HCT116 (cell line): ENCODE measurements around the gene SMIM33. TPM values are rescaled to one million over a fixed set of nuclear protein-coding genes. Genes with fewer than 3 reads are reported as not detected.
"Not testable (repeated sequence)": the region's sequence is repeated elsewhere in the genome, so short reads cannot be mapped to it uniquely, and the experiment has no call there.

Experiments used
- ATAC-seq: fragments of 200-7000 bp; cut with Tn5 transposase; 2 replicates; pipeline ENCODE4 v1.9.1; 2020; ENCODE audit warnings: mild to moderate bottlenecking, moderate library complexity
- BruUV-seq: library from RNA; stranded (reverse); fragments of 400-500 nt; replicated peaks from 2 replicates; lab custom pipeline; 2021; lab: Mats Ljungman, UMichigan
- CTCF ChIA-PET: fragments of 300-600 bp; sonication (Branson Sonifier 250); formaldehyde crosslinking; loops from one replicate; lab custom pipeline; 2021; ENCODE audit warnings: antibody characterized with exemption; lab: Charles Lee
- POLR2A ChIA-PET: fragments of 300-600, 350-600 bp; sonication (Branson Sonifier 250); formaldehyde crosslinking; loops from one replicate; lab custom pipeline; 2021; ENCODE audit warnings: antibody characterized with exemption; lab: Charles Lee
- RAD21 ChIA-PET, 2 experiments: fragments of 300-600 bp; sonication (Branson Sonifier 250); formaldehyde crosslinking; loops; one replicate each; lab custom pipeline; 2023; ENCODE audit warnings: low total read pairs in 2 of 2; ENCODE audit not compliant: uncharacterized antibody in 2 of 2, unreplicated experiment in 2 of 2, low non-redundant PET in 1 of 2; lab: Charles Lee
- DNase-seq: peaks from one replicate; pipeline ENCODE4 v3.0.0-alpha.2; 2010; ENCODE audit warnings: low read depth, low spot score
- H2AFZ ChIP-seq: fragments of 200-600 bp; shearing (Covaris generic), sonication (generic); 2 replicates; pipeline ENCODE4 v1.6.1; 2017; ENCODE audit warnings: low read depth, mixed run types, mixed read lengths, antibody characterized with exemption, low read length; ENCODE audit not compliant: poor library complexity, severe bottlenecking
- H3K27ac ChIP-seq: 2 replicates; pipeline ENCODE4 v1.5.1; 2012; ENCODE audit warnings: low read depth, low read length
- H3K27me3 ChIP-seq: fragments of 200-600 bp; sonication (generic); 2 replicates; pipeline ENCODE4 v1.6.1; 2016; ENCODE audit warnings: mixed run types, low read length, mixed read lengths; ENCODE audit not compliant: insufficient read depth
- H3K36me3 ChIP-seq, 2 experiments: fragments of 200-500 bp in 1 of 2; fragments of 200-600 bp in 1 of 2; sonication (Bioruptor generic) in 1 of 2; sonication (generic) in 1 of 2; 2 replicates each; pipeline versions ENCODE4 v1.5.1 to v1.6.1; 2014 to 2016; ENCODE audit warnings: low read length in 2 of 2, inconsistent platforms in 1 of 2, mixed read lengths in 1 of 2, mixed run types in 1 of 2; ENCODE audit not compliant: insufficient read depth in 2 of 2, control insufficient read depth in 1 of 2
- H3K4me1 ChIP-seq, 2 experiments: fragments of 200-600 bp in 1 of 2; sonication (generic) in 1 of 2; 2 replicates each; pipeline versions ENCODE4 v1.5.1 to v1.6.1; 2012 to 2017; ENCODE audit warnings: low read length in 2 of 2, inconsistent platforms in 1 of 2, mild to moderate bottlenecking in 1 of 2, mixed read lengths in 1 of 2, mixed run types in 1 of 2, moderate library complexity in 1 of 2; ENCODE audit not compliant: insufficient read depth in 2 of 2, control insufficient read depth in 1 of 2
- H3K4me2 ChIP-seq: fragments of 200-600 bp; sonication (generic); 2 replicates; pipeline ENCODE4 v1.6.1; 2017; ENCODE audit warnings: mixed run types, low read length, mixed read lengths
- H3K4me3 ChIP-seq, 2 experiments: fragments of 200-600 bp in 1 of 2; sonication (generic) in 1 of 2; replicated peaks in 1 of 2; 2 replicates each; pipeline ENCODE4 v1.5.1; 2011 to 2016; ENCODE audit warnings: low read length in 2 of 2, control low read depth in 1 of 2, low read depth in 1 of 2, mild to moderate bottlenecking in 1 of 2, mixed read lengths in 1 of 2, mixed run types in 1 of 2
- H3K79me2 ChIP-seq: fragments of 200-600 bp; sonication (generic); 2 replicates; pipeline ENCODE4 v1.6.1; 2017; ENCODE audit warnings: mild to moderate bottlenecking, mixed run types, low read length, moderate library complexity, mixed read lengths; ENCODE audit not compliant: insufficient read depth
- H3K9ac ChIP-seq: fragments of 200-600 bp; sonication (generic); 2 replicates; pipeline ENCODE4 v1.6.1; 2016; ENCODE audit warnings: low read length, mixed read lengths
- H3K9me2 ChIP-seq: fragments of 200-600 bp; sonication (generic), shearing (Covaris generic); 2 replicates; pipeline ENCODE4 v1.6.1; 2017; ENCODE audit warnings: mixed run types, mild to moderate bottlenecking, moderate library complexity; ENCODE audit not compliant: insufficient read depth
- H3K9me3 ChIP-seq, 2 experiments: fragments of 200-500 bp in 1 of 2; fragments of 200-600 bp in 1 of 2; sonication (Bioruptor generic) in 1 of 2; sonication (generic) in 1 of 2; 2 replicates each; pipeline ENCODE4 v1.6.1; 2014 to 2017; ENCODE audit warnings: low read length in 2 of 2, mixed read lengths in 2 of 2, inconsistent platforms in 1 of 2, low read depth in 1 of 2, mild to moderate bottlenecking in 1 of 2, mixed run types in 1 of 2, moderate library complexity in 1 of 2; ENCODE audit not compliant: control insufficient read depth in 1 of 2, insufficient read depth in 1 of 2
- H4K20me1 ChIP-seq: fragments of 200-600 bp; sonication (generic), shearing (Covaris generic); 2 replicates; pipeline ENCODE4 v1.6.1; 2017; ENCODE audit warnings: mixed run types, mild to moderate bottlenecking, moderate library complexity; ENCODE audit not compliant: insufficient read depth
- CBX3 ChIP-seq: IDR thresholded peaks from 2 replicates; pipeline ENCODE4 v1.6.1; 2012; ENCODE audit warnings: low read depth
- EGR1 ChIP-seq: IDR thresholded peaks from 2 replicates; pipeline ENCODE4 v1.6.1; 2012; ENCODE audit warnings: low read depth
- SRF ChIP-seq: IDR thresholded peaks from 2 replicates; pipeline ENCODE4 v1.6.1; 2012; ENCODE audit warnings: low read depth
- YY1 ChIP-seq: IDR thresholded peaks from 2 replicates; pipeline ENCODE4 v1.6.1; 2011; ENCODE audit warnings: low read length, low read depth, moderate library complexity, mild to moderate bottlenecking; ENCODE audit not compliant: insufficient replicate concordance; ENCODE audit errors: extremely low read depth
- ZFX ChIP-seq: fragments of 450-650 bp; IDR thresholded peaks from 2 replicates; pipeline ENCODE4 v1.6.1; 2017
- ZNF274 ChIP-seq: fragments of 200-500 bp; sonication (Bioruptor generic); IDR thresholded peaks from 2 replicates; pipeline ENCODE4 v1.6.1; 2014; ENCODE audit warnings: mild to moderate bottlenecking, low read depth, low read length, inconsistent platforms
- intact Hi-C: fragments of 100-400 bp; cut with micrococcal nuclease; formaldehyde crosslinking; loops from 2 replicates; pipeline ENCODE4 v1.10.0; 2022
- total RNA-seq: library from RNA; stranded (reverse); gene quantifications from one replicate; pipeline ENCODE4 v1.2.1, GENCODE V29; 2021; ENCODE audit not compliant: unreplicated experiment

SMIM33 gene
- total RNA-seq, 1 experiment from 2014 or later = not detected

- peak; percentile 96 for ATAC-seq
- peak within 1 kb of the TSS; percentile 70 for H3K27ac ChIP-seq
- H3K4me3 ChIP-seq = peak within 1 kb of the TSS; percentile 82 to 86
- intact Hi-C loops = no loop called here
- ChIA-PET POLR2A (interaction anchor here (0.8 to 1.2 kb wide), 3 partner anchors 43 to 122 kb away, joined by 3 to 4 read pairs (median 3); partner anchors contain the start of genes STING1 and UBE2D2), CTCF (interaction anchor here (0.7 to 1.1 kb wide), 3 partner anchors 74 to 80 kb away, joined by 3 to 7 read pairs (median 4); no protein-coding TSS in a partner anchor), RAD21 (no interaction called here)
- H3K9ac ChIP-seq = peak within 1 kb of the TSS; percentile 65
- peak; percentile 62 for DNase-seq
- H3K4me1 ChIP-seq = peaks cover 2 to 23% of the 10 kb centered on the region in 2 experiments; a peak in 3 of 4 replicates
- H3K79me2 ChIP-seq = no peaks in the 10 kb centered on the region
- no TSS peak for BruUV-seq
- H3K4me2 ChIP-seq = peak within 1 kb of the TSS; percentile 98
- H3K36me3 ChIP-seq = no peaks in the 10 kb centered on the region
- H4K20me1 ChIP-seq = no peaks in the 10 kb centered on the region
- no peaks in the 10 kb centered on the region for H3K9me3 ChIP-seq
- no peak for TF ChIP-seq ZNF274
- peak; percentile 62 for TF ChIP-seq YY1
- peak; percentile 28; the same call in 1 of the 2 replicates for TF ChIP-seq ZFX
- TF ChIP-seq EGR1 = peak; percentile 74
- TF ChIP-seq CBX3 = no peak
- TF ChIP-seq SRF = no peak
- peak within 1 kb of the TSS; percentile 95 for H2AFZ ChIP-seq
- H3K27me3 ChIP-seq = no peaks in the 10 kb centered on the region
- no peaks in the 10 kb centered on the region for H3K9me2 ChIP-seq
Measured at GRCh38 chr5:139439013-139439903, 31.5 kb upstream of the SMIM33 start, which contains the start of gene DNAJC18. Gene DNAJC18, minus strand, starts transcription at chr5:139439525. Its CDS starts 80 bp downstream, at chr5:139439445.

- BruUV-seq, RAD21 ChIA-PET, H3K4me3 ChIP-seq: not testable (repeated sequence)
Measured at GRCh38 chr5:139440416-139440815, 30.4 kb upstream of the SMIM33 start.

More at GRCh38 chr5:139440416-139440815, 30.4 kb upstream of the SMIM33 start:
- H4K20me1 ChIP-seq, H3K27me3 ChIP-seq, H3K79me2 ChIP-seq, H3K36me3 ChIP-seq, H3K4me2 ChIP-seq, H3K9me3 ChIP-seq, H3K9ac ChIP-seq, intact Hi-C loops, DNase-seq, ATAC-seq, CTCF ChIA-PET, H3K9me2 ChIP-seq, POLR2A ChIA-PET, H3K27ac ChIP-seq, H2AFZ ChIP-seq: not testable (repeated sequence)
- H3K4me1 ChIP-seq = peaks cover 2 to 26% of the 10 kb centered on the region in 2 experiments; a peak in 3 of 4 replicates
